ENCODE measurements around the gene DDX11.

- no peak for TF ChIP-seq CTCF (IDR thresholded peaks at IDR 0.05; ENCODE audit: low read length)
- no peak for TF ChIP-seq EZH2phosphoT487 (IDR thresholded peaks at IDR 0.05; ENCODE audit: low read length)
- TF ChIP-seq EZH2 (optimal IDR thresholded peaks at IDR 0.05; ENCODE audit: low read depth, low read length), result no peak
Observed at GRCh38 chr12:31031951-31032335, 41.7 kb upstream of the DDX11 start.

All from MM.1S (cell line).